Type B pancreatic cell (in vitro differentiated cells): ENCODE data around the gene SLC35G3. TPM values are rescaled to one million over a fixed set of nuclear protein-coding genes. Genes with fewer than 3 reads are reported as not detected.

ENCODE experiments used
- DNase-seq: peaks from one replicate; pipeline ENCODE4 v3.0.0; 2021; ENCODE audit warnings: mixed read lengths; ENCODE audit not compliant: unreplicated experiment; ENCODE audit errors: extremely low spot score
- H3K27ac Mint-ChIP-seq: 2 replicates; pipeline ENCODE4 v1.8.0; 2021; ENCODE audit warnings: mild to moderate bottlenecking, mixed read lengths
- H3K27me3 Mint-ChIP-seq: 2 replicates; pipeline ENCODE4 v1.8.0; 2021; ENCODE audit warnings: mixed read lengths
- H3K36me3 Mint-ChIP-seq: 2 replicates; pipeline ENCODE4 v1.8.0; 2021; ENCODE audit warnings: mixed read lengths
- H3K4me1 Mint-ChIP-seq: one replicate; pipeline ENCODE4 v1.8.0; 2021; ENCODE audit warnings: mixed read lengths; ENCODE audit not compliant: unreplicated experiment
- H3K4me3 Mint-ChIP-seq: 2 replicates; pipeline ENCODE4 v1.8.0; 2021; ENCODE audit warnings: mild to moderate bottlenecking, mixed read lengths
- H3K9me3 Mint-ChIP-seq: 2 replicates; pipeline ENCODE4 v1.8.0; 2021; ENCODE audit warnings: mixed read lengths
- CTCF ChIP-seq: fragments of 200-600 bp; sonication (generic); conservative IDR thresholded peaks from 2 replicates; pipeline ENCODE4 v1.5.0; 2021; ENCODE audit warnings: antibody characterized with exemption, mild to moderate bottlenecking
- total RNA-seq: library from RNA; stranded (reverse); gene quantifications from 2 replicates; pipeline ENCODE4 v1.2.1, GENCODE V29; 2021; ENCODE audit warnings: low replicate concordance

SLC35G3 gene
- total RNA-seq, 1 donor from 2014 or later = not detected

DNA sequence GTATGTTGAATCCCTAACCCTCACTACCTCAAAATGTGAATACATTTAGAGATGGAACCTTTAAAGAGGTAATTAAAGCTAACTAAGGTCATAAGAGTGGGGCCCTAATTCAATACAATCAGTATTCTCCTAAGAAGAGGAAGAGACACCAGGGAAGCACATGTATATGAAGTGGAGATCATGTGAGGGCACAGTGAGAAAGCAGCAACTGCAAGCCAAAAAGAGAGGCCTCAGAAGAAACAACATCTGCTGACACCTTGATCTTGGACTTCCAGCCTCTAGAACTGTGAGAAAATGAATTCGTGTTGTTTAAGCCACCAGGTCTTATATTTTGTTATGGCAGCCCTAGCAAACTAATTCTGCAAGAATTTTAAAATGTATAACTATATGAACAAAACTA is 35.4 kb upstream of the SLC35G3 start:
- H3K9me3 Mint-ChIP-seq = no peaks in the 10 kb centered on the region
- H3K4me1 Mint-ChIP-seq = no peaks in the 10 kb centered on the region
- H3K36me3 Mint-ChIP-seq = no peaks in the 10 kb centered on the region
- DNase-seq = no peak
- no peak overlapping the region for H3K27ac Mint-ChIP-seq
- peaks cover 40% of the 10 kb centered on the region for H3K27me3 Mint-ChIP-seq
- H3K4me3 Mint-ChIP-seq = no peak overlapping the region
- TF ChIP-seq CTCF = no peak

- H3K9me3 Mint-ChIP-seq = no peaks in the 10 kb centered on the region
- no peak overlapping the region for H3K4me3 Mint-ChIP-seq
- no peak for TF ChIP-seq CTCF
- H3K27me3 Mint-ChIP-seq = peaks cover 38% of the 10 kb centered on the region
- H3K36me3 Mint-ChIP-seq = no peaks in the 10 kb centered on the region
- H3K27ac Mint-ChIP-seq = no peak overlapping the region
- no peak for DNase-seq
- no peaks in the 10 kb centered on the region for H3K4me1 Mint-ChIP-seq
These were observed 33.4 kb upstream of the SLC35G3 start for GRCh38 chr17:35227546-35227945.

- Mint-ChIP-seq H3K4me3 (no peak overlapping the region), H3K4me1 (no peaks in the 10 kb centered on the region), H3K36me3 (no peaks in the 10 kb centered on the region), H3K9me3 (no peaks in the 10 kb centered on the region), H3K27me3 (peaks cover 22% of the 10 kb centered on the region), H3K27ac (no peak overlapping the region)
- TF ChIP-seq CTCF = no peak
- DNase-seq = no peak
These were observed 30.2 kb upstream of the SLC35G3 start for GRCh38 chr17:35224436-35224835.

DNA sequence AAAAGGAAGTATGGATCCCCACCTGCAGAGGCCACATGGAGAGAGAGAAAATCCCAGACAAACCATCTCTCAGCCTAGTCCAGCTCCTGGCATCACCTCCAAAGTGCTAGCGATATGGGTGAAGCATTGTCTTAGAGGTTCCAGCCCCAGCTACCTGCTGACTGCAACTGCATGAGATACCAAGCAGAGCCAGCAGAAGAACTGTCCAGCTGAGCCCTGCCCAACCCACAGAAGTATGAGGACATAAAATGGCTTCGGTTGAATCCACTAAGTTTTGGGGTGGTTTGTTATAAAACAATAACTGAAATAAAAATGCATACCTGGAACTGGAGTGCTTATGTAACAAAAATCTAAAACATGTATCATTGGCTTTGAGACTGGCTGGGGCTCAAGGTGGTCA is 28.3 kb upstream of the SLC35G3 start:
- H3K36me3 Mint-ChIP-seq = no peaks in the 10 kb centered on the region

DNA sequence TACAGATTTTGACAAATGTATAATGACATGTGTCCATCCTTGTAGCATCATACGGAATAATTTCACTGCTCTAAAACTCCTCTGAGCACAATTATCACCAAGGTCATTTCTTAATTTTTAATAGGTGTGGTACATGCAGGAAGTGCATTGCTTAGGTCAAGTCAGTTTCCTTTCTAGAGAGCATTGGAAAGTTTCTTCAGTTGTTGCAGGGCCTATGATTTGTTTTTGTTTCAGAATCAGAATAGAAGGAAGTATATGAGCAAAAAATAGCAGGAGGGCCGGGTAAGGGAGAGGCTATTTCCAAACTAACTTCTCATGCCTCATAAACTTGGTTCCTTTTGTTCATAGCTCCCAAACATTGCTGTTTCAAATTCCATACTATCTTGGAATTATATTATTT is 24.7 kb upstream of the SLC35G3 start:
- no peaks in the 10 kb centered on the region for H3K4me1 Mint-ChIP-seq
- H3K27ac Mint-ChIP-seq = peak overlapping the region; percentile 83
- peaks cover 34% of the 10 kb centered on the region for H3K27me3 Mint-ChIP-seq
- TF ChIP-seq CTCF = no peak
- H3K4me3 Mint-ChIP-seq = no peak overlapping the region
- H3K36me3 Mint-ChIP-seq = no peaks in the 10 kb centered on the region
- DNase-seq = no peak
- no peaks in the 10 kb centered on the region for H3K9me3 Mint-ChIP-seq

More for the DNA sequence above, 28.3 kb upstream of the SLC35G3 start:
- H3K9me3 Mint-ChIP-seq = no peaks in the 10 kb centered on the region
- no peak overlapping the region for H3K27ac Mint-ChIP-seq
- H3K4me1 Mint-ChIP-seq = no peaks in the 10 kb centered on the region
- H3K4me3 Mint-ChIP-seq = no peak overlapping the region
- DNase-seq = no peak
- peaks cover 22% of the 10 kb centered on the region for H3K27me3 Mint-ChIP-seq
- no peak for TF ChIP-seq CTCF

- Mint-ChIP-seq H3K27ac (no peak overlapping the region), H3K9me3 (no peaks in the 10 kb centered on the region), H3K4me1 (no peaks in the 10 kb centered on the region), H3K27me3 (peaks cover 46% of the 10 kb centered on the region), H3K36me3 (no peaks in the 10 kb centered on the region), H3K4me3 (no peak overlapping the region)
- no peak for DNase-seq
- no peak for TF ChIP-seq CTCF
These were observed 22.9 kb upstream of the SLC35G3 start for GRCh38 chr17:35217107-35217506.
